NCI-H510A treated with DMSO at 0.1 percent for 48 hours (cell line): Measurements from ENCODE around the gene PDS5A.
"Not testable (repeated sequence)": the region's sequence is repeated elsewhere in the genome, so short reads cannot be mapped to it uniquely, and the experiment has no call there.

ENCODE experiments used
- DNase-seq: peaks from one replicate; lab custom pipeline; 2025; lab: John Stamatoyannopoulos, UW

Gene PDS5A

DNA sequence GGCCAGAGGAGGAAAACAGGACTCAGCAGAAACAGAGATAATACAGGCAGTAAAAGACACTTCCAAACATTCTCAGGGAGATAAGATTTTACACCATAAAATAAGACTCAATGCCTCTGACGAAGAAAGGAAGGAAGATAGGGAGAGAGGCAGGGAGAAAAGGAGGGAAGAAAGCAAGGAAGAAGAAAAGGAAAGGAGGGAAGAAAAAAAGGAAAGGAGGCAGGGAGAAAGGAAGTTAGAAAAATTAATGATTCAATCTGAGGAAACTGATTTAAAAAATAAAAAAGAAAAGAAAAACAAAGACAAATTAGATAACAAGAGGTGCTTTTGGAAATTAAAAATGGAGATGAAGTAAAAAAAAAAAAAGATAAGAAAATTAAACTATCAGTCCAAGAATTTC is 72.1 kb downstream of the PDS5A start:
- no peak for DNase-seq

DNA sequence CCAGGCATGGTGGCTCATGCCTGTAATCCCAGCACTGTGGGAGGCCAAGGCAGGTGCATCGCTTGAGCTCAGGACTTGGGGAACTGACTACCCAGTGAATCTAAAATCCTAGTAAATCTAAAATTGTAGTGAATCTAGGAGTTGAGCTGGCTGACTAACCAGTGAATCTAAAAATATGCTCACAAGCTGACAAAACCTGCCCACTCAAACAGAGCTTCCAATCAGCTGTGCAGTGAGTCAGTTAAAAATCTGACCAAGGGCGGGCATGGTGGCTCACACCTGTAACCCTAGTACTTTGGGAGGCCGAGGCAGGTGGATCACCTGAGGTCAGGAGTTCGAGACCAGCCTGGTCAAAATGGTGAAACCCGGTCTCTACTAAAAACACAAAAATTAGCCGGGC is 72.7 kb downstream of the PDS5A start:
- DNase-seq = not testable (repeated sequence)

DNA sequence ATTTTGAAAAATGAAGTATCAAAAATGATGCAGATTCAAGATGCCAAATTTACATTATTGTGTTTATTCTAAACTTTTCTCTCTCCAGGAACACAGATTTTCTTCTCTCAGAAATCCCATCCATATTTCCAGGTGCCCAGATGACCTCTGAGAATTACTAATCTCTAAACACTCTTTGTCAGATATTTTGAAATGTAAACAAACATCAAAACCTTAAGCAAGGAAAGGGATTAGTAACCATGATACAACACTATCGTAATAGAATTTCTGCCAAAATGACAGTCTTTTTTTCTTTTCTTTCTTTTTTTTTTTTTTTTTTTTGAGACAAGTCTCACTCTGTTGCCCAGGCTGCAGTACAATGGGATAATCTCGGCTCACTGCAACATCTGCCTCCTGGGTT is 76.7 kb downstream of the PDS5A start:
- no peak for DNase-seq

DNA sequence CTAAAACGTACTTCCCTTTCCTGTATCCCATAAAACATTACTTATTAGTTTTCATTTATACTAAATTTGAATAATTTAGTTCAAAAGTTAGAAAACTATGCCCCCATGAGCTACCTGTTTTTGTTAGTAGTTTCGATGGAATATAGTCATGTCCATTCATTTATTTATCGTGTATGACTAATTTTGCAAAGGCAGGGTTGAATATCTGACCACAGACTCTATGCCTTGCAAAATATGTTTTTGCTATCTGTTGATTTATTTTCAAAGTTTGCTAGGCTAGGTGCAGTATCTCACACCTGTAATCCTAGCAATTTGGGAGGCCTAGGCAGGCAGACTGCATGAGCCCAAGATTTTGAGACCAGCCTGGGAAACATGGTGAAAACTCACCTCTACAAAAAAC is 78.4 kb downstream of the PDS5A start:
- no peak for DNase-seq

DNA sequence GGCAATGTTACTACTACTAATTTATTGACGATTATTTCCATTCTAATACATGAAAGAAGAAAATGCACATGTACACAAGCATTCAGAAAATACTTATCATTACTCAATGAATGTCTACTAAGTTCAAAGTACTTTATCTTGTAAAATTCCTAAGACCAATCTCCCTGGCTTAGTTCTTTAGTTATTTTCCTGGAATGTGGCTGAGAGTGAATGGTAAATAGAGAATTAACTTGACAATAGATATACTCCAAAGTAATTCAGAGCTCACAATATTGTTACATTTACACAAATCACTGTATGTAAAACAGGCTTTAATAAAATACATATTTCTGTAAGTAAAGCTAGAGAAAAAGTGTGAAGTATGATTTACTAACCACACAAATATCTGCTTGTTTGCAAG is 79.7 kb downstream of the PDS5A start:
- DNase-seq = no peak

DNA sequence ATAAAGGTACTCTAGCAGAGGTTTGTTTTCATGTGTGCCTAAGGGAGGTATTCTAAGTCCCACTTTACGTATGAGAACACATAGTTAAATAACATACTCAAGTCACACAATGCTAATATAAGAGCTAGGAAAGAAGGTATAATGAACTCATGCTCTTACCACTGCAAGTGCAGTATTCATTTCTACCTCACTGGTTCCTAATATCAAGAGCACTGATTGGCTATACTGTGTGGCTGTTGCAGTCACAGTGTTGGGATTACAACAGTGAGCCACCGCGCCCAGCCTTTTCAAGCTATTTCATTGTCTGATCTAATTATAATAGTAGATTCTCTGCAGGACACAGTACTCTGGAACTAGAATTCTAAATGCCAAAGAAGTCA is 84.0 kb downstream of the PDS5A start:
- DNase-seq = no peak

DNA sequence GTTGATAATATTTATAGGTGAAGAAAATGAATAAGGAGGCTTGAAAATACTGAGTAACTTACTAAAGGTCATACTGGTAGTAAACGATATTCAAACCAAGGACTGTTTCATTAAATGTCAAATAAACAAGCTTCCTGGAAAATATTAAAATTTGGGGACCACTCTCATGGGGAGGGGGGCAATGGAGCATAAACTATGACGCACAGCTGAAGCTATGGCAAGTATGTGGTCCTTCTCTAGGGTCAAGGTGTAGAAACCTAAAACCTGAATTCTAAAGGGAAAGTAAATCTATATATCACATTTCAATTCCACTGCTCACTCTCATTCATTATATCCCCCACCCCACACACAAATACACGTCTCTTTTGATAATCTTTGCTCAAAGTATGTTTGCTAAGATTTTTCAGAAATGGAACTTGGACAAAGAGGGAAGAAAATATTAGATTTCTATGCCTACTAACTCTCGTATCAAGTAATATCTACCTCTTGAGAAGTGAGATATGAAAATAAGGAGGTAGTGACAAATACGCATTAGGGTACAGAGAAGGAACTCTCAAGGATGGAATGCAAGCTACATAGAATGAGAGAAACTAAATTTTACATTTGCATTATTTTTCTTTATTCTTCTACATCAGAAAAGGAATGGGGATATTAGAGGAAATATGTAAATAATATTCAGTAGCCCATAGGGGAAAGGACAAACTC is 84.6 kb downstream of the PDS5A start:
- DNase-seq = no peak

DNA sequence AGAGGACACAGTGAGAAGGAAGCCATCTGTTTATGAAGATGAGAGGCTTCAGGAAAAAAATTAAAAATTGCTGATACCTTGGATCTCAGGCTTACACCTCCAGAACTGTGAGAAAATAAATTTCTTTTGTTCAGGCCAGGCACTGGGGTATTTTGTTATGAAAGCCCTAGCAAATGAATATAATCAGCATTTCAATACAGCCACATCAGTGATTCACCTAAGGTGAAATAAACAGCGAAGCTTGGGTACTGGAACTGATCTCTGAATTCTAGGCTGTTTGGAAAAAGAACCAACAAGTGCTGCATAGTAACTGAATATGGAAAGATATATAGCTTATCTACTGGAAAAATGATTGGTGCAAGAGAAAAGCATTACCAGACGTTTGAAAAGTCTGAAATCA is 88.5 kb downstream of the PDS5A start:
- no peak for DNase-seq

DNA sequence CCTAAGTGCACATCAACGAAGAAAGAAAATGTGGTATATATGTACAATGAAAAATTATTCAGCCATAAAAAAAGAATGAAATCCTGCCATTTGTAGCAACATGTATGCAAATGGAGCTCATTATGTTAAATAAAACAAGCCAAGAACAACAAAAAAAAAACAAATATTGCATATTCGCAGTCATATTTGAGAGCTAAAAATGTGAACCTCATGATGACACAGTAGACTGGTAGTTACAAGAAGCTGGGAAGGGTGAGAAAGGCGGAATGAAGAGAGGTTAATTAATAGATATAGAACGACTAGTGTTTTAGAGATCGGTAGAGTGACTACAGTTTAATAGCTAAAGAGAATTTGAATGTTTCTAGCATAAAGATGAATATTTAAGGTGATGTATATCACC is 89.2 kb downstream of the PDS5A start:
- no peak for DNase-seq

DNA sequence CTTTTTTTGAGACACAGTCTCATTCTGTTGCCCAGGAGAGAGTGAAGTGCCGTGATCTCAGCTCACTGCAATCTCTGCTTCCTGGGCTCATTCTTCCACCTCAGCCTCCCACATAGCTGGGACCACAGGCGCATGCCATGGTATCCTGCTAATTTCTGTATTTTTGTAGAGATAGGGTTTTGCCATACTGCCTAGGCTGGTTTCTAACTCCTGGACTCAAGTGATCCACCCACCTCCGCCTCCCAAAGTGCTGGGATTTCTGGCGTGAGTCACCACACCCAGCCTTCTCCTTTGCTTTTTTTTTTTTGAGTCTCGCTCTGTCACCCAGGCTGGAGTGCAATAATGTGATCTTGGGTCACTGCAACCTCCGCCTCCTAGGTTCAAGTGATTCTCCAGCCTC is 94.1 kb downstream of the PDS5A start:
- DNase-seq = no peak

DNA sequence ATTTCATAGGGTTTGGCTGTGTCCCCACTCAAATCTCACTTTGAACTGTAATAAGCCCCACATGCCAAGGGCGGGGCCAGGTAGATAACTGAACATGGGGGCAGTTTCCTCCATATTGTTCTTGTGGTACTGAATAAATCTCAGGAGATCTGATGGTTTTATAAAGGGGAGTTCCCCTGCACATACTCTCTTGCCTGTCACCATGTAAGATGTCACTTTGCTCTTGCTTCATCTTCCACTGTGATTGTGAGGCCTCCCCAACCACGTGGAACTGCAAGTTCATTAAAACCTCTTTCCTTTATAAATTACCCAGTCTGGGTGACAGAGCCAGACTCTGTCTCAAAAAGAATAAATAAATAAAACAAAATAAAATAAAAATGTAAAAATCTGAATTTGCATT is 95.9 kb downstream of the PDS5A start:
- no peak for DNase-seq

DNA sequence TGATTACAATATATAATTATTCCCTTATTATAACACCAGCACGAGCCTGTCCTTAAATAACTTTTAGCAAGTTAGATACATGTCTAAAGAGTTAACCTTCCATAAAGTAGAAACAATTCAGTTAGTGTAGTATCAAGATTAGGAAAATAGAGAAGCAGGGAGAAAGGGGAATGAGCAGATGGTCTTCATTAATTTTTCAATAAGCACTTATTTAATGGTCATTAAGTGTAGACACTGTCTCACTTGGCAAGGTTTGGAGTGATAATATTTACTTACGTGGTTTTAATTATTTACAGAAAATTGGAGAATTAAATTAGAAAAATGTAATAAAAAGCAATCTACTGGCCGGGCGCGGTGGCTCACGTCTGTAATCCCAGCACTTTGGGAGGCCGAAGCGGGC is 99.7 kb downstream of the PDS5A start:
- DNase-seq = no peak

DNA sequence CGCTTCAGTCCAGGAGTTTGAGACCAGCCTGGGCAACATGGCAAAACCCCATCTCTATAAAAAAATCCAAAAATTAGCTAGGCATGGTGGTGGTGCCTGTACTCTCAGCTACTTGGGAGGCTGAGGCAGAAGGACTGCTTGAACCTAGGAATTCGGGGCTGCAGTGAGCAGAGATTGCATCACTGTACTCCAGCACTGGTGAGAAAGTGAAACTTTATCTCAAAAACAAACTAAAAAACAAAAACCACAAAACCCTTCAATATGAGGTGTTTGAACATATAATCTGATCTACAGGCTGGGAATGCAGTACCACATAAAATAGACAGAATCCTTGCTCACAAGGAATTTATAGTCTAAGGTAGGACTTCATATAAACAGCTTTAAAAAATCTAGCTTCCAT is 103.9 kb downstream of the PDS5A start:
- DNase-seq = no peak

DNA sequence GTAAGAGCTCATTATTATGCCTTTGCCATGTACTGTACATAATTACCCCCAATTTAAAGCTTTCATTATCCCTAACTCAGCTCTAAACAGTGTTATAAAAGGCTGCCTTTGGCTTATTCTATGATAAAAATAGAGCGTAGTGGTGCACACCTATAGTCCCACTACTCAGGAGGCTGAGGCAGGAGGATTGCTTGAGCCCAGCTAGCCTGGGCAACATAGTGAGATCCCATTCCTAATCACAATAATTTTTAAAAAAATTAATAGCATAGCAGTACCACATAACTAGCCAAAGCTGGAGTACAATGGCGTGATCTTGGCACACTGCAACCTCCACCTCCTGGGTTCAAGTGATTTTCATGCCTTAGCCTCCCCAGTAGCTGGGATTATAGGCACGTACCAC is 112.4 kb downstream of the PDS5A start:
- no peak for DNase-seq

DNA sequence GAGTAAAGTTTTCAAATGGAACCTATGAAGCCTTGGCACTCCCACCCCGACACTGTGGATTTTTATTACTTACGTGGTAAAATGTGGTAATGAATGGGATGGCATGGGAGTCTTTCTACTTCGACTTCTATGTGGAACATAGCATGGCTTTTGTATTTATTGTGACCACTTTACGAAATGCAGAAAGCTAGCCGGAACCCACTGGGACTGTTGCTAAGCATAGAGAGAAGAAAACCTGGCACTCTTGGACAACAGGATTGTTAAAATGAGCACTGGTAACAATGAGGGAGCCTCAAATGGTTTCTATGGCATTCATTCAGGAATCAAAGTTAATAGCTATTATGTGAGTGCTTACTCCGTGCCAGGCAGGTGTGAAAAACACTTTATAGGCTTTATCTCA is 113.3 kb downstream of the PDS5A start:
- DNase-seq = no peak

DNA sequence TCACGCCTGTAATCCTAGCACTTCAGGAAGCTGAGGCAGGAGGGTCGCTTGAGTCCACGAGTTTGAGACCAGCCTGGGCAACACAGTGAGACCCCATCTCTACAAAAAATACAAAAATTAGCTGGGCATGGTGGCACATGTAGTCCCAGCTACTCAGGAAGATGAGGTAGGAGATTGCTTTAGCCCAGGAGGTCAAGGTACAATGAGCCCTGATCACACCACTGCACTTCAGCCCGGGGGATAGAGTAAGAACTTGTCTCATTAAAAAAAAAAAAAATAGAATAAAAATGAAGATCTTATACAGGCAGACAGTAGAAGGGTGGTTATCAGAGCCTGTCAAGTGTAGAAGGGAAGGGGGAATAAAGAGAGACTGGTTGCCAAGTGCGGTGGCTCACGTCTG is 116.9 kb downstream of the PDS5A start:
- DNase-seq = no peak

DNA sequence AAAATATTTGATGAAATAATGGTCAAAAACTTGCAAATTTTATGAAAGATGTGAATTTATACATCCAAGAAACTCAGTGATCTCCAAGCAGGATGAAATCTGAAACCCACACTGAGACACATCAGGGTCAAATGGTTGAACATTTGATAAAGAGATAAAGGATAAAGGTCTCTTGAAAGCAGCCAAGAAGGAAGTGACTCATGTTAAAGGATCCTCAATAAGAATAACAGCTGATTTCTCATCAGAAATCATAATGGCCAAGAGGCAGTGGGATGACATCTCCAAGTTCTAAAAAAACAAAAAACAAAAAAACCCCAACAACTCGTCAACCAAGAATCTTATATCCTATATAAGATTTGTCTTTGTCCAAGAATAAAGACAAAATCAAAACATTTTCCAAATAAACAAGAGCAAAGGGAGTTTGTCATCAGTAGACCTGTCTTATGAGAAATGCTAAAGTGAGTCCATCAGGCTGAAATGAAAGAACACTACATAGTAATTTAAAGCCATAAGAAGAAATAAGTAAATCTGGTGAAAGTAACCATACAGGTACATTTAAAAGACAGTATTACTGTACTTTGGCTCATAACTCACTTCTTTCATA is 121.7 kb downstream of the PDS5A start:
- no peak for DNase-seq

DNA sequence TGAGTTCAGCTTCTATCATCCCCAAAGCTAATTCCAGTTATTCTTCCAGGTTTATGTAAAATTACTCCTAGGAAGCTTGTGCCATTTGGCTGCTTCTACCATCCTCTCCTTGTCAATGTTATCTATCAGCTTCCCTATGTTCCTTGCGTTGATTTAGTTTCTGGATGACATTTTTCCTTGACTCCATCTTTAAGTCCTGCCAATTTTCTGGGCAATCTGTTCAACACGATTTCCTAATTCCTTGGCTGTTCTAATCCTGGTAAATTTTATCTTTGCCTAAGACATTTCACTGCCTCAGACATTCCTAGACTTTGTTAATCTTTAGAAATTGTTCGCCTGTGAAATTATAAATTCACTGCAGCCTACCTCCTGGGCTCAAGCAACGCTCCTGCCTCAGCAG is 125.1 kb downstream of the PDS5A start:
- DNase-seq = no peak

DNA sequence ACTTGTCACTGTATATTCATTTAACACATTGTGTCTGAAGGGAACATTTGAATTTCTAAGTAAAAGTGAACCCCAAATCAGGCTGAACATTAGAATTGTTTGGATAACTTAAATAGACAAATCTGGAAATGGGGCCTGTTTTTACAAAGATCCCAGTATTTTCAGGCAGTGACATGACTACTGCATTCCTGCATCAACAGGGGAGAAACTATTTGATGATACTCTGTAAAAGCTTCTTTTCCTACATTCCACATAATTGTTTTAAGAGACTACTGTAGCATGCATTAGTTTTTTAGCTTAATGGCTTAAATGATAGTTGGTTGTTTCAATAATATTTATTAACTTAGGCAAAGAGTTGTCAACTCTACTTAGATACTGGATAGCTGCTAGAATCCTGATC is 127.0 kb downstream of the PDS5A start:
- DNase-seq = no peak

DNA sequence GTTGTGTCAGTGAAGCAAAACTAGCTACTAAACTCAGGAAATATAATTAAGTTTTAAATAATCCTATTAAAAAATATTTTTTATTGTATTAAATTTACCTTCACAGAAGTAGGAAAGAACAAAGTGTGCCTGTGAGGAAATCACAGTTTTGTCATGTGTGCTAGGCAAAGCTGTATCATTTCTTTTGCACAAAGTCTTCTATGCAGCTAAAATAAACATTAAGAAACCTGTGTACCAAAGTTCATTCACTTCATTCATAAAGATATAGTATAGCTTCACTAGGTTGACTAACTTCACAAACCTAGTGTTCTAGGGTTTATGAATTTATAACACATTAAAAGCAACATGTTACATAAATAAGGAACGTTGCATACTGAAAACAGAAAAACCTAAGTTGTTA is 131.0 kb downstream of the PDS5A start:
- DNase-seq = no peak

DNA sequence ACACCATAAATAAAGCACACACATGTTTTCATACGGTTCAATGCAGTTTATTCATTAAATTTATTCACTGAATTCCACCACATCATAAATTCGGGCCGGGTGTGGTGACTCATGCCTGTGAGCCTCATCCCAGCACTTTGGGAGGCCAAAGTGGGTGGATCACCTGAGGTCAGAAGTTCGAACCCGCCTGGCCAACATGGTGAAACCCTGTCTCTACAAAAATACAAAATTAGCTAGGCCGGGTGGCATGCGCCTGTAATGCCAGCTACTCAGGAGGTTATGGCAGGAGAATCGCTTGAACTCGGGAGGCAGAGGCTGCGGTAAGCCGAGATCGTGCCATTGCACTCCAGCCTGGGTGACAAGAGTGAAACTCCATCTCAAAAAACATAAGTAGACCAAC is 131.6 kb downstream of the PDS5A start:
- no peak for DNase-seq

DNA sequence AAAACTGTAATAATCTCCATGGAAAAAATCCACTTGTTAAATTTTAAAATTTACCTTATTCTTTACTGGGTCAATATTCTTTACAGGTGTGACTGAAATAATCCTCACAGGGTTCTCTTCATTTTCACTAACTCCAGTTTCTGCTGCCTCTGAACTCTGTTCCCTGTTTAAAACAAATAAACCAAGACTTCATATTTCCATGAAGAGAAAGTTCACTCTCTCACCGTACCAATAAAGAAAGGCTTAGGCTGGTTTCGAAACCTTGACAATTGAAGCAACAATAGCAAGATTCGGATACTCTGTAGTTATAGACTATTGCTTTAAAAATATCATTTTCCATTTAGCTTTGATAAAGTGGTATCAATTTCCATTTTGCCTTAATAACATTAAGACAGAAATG is 135.8 kb downstream of the PDS5A start:
- DNase-seq = no peak

DNA sequence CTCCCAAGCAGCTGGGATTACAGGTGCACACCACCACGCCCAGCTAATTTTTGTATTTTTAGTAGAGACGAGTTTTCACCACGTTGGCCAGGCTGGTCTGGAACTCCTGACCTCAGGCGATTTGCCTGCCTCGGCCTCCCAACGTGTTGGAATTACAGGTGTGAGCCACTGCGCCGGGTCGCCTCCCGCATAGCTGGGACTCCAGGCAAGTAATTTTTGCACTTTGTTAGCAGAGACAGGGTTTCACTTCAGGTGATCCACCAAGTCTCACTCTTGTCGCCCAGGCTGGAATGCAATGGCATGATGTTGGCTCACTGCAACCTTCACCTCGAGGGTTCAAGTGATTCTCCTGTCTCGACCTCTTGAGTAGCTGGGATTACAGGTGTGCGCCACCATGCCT is 137.2 kb downstream of the PDS5A start:
- DNase-seq = not testable (repeated sequence)

DNA sequence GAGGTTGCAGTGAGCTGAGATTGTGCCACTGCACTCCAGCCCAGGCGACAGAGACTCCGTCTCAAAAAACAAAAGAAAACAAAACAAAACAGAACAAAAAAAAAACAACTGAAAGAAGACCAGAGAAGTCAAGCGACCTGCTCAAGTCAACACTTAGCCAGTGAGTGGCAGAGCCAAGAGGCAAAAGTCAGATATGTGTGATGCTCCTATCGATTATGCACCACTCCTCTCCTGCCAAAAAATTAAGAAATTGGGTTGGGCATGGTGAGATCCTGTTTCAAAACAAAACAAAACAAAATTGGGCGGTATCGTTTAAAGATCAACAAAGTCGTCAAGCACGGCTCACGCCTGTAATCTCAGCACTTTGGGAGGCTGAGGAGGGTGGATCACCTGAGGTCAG is 137.7 kb downstream of the PDS5A start:
- DNase-seq = no peak
